ENCODE measurements around the gene FYCO1.

- TF ChIP-seq CTCF (IDR thresholded peaks at IDR 0.05) (no peak), POLR2AphosphoS5 (IDR thresholded peaks at IDR 0.05) (no peak)
Measured at GRCh38 chr3:45890405-45890804, 105.2 kb downstream of the FYCO1 start.
